ENCODE data around the gene LRRIQ3.

DNA sequence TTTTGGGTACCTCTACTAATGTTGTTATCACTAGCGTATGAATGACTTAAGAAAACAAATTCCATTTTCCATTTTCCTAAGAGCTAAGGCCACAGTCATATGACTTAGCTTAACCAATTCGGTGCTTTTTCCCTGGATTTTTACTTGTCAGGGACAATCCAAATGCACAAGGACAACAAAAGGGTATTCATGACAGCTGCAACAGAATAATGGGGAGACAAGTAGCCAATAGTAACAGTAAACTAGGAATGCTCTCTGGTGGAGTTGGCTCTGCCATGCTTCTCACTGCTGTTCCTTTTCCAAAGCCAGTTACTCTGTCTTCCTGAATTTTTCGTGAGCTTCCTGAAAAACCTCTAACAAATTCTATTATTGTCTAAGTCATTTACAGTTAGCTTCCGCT is 52.9 kb downstream of the LRRIQ3 start:
- TF ChIP-seq, protein P1, sequence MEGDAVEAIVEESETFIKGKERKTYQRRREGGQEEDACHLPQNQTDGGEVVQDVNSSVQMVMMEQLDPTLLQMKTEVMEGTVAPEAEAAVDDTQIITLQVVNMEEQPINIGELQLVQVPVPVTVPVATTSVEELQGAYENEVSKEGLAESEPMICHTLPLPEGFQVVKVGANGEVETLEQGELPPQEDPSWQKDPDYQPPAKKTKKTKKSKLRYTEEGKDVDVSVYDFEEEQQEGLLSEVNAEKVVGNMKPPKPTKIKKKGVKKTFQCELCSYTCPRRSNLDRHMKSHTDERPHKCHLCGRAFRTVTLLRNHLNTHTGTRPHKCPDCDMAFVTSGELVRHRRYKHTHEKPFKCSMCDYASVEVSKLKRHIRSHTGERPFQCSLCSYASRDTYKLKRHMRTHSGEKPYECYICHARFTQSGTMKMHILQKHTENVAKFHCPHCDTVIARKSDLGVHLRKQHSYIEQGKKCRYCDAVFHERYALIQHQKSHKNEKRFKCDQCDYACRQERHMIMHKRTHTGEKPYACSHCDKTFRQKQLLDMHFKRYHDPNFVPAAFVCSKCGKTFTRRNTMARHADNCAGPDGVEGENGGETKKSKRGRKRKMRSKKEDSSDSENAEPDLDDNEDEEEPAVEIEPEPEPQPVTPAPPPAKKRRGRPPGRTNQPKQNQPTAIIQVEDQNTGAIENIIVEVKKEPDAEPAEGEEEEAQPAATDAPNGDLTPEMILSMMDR (conservative IDR thresholded peaks at IDR 0.05; ENCODE audit: low read length) = no peak
- no peak for TF ChIP-seq EZH2phosphoT487 (IDR thresholded peaks at IDR 0.05; ENCODE audit: borderline replicate concordance, low read depth, low read length)

Data from OCI-LY7 (cell line).